ENCODE measurements around the gene CRYZL1.

DNA sequence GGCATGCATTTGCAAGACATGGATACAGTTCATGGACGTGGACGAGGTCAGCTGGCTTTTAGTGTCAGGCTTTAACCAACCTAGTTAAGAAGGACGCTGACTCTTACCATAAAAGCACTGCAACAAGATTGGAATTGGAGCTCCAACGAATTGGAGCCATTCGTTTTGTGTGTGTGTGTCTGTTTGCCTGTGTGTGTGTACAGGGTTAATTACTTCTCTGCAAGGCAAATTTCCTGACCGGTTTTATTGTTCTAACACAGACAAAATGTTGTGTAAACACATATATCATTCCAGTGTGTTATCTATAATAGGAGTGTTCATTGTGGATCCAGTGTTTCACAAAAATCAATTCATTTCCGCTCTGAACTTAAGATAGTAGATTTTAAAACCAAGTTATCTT, 8.7 kb upstream of the CRYZL1 start:
- no peak for TF ChIP-seq EZH2 (IDR thresholded peaks at IDR 0.05; ENCODE audit: low read length, missing control alignments)
- TF ChIP-seq, protein P1, sequence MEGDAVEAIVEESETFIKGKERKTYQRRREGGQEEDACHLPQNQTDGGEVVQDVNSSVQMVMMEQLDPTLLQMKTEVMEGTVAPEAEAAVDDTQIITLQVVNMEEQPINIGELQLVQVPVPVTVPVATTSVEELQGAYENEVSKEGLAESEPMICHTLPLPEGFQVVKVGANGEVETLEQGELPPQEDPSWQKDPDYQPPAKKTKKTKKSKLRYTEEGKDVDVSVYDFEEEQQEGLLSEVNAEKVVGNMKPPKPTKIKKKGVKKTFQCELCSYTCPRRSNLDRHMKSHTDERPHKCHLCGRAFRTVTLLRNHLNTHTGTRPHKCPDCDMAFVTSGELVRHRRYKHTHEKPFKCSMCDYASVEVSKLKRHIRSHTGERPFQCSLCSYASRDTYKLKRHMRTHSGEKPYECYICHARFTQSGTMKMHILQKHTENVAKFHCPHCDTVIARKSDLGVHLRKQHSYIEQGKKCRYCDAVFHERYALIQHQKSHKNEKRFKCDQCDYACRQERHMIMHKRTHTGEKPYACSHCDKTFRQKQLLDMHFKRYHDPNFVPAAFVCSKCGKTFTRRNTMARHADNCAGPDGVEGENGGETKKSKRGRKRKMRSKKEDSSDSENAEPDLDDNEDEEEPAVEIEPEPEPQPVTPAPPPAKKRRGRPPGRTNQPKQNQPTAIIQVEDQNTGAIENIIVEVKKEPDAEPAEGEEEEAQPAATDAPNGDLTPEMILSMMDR (conservative IDR thresholded peaks at IDR 0.05 in 1 of 2, IDR thresholded peaks at IDR 0.05 in 1 of 2; ENCODE audit: low read depth in 1 of 2, low read length in 2 of 2): no peak
